ENCODE measurements around the gene PERM1.

PERM1 gene

DNA sequence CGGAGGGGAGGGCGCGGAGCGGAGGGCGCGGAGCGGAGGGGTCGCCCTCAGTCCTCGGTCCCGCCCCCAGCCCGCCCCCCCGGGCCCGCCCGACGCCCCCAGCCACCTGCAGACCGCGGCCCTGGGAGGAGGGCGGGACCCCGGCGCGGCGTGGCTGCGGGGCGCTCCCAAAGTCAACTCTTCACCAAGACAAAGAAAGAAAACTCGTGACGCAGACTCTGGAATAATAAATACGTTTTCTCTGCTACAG lies 16.8 kb upstream of the PERM1 start:
- Histone ChIP-seq H3K79me2 (ENCODE audit: control insufficient read depth, low read length) (no peaks in the 10 kb centered on the region), H3K4me2 (ENCODE audit: low read length) (no peak overlapping the region), H3K27me3 (ENCODE audit: control insufficient read depth, low read length) (peaks cover 18% of the 10 kb centered on the region), H3K36me3 (ENCODE audit: control insufficient read depth, low read length) (no peaks in the 10 kb centered on the region), H4K20me1 (ENCODE audit: control insufficient read depth, insufficient read depth, low read depth, low read length) (no peaks in the 10 kb centered on the region), H3K27ac (ENCODE audit: low read depth, low read length) (no peak overlapping the region), H3K9me3 (ENCODE audit: control insufficient read depth, insufficient read depth, low read length) (no peaks in the 10 kb centered on the region), H3K4me3 (ENCODE audit: low read length) (no peak overlapping the region), H3K4me1 (ENCODE audit: control insufficient read depth, low read length) (peaks cover 3% of the 10 kb centered on the region; the same call in 1 of the 2 replicates), H3K9me2 (replicated peaks; ENCODE audit: control insufficient read depth, low read length) (no peaks in the 10 kb centered on the region), H3F3A (ENCODE audit: control insufficient read depth, insufficient read depth) (no peaks in the 10 kb centered on the region)
- TF ChIP-seq CTCF (IDR thresholded peaks at IDR 0.05; ENCODE audit: low read depth, low read length, poor library complexity, severe bottlenecking) = no peak
- TF ChIP-seq EZH2phosphoT487 (IDR thresholded peaks at IDR 0.05; ENCODE audit: borderline replicate concordance, low read length) = no peak

GRCh38 chr1:997993-998744 lies 16.3 kb upstream of the PERM1 start:
- Histone ChIP-seq H3K27me3 (ENCODE audit: control insufficient read depth, low read length) (peaks cover 13% of the 10 kb centered on the region), H3K4me1 (ENCODE audit: control insufficient read depth, low read length) (peaks cover 3% of the 10 kb centered on the region; the same call in 1 of the 2 replicates), H3K9me3 (ENCODE audit: control insufficient read depth, insufficient read depth, low read length) (no peaks in the 10 kb centered on the region), H4K20me1 (ENCODE audit: control insufficient read depth, insufficient read depth, low read depth, low read length) (no peaks in the 10 kb centered on the region), H3K36me3 (ENCODE audit: control insufficient read depth, low read length) (no peaks in the 10 kb centered on the region), H3K4me2 (ENCODE audit: low read length) (no peak overlapping the region), H3F3A (ENCODE audit: control insufficient read depth, insufficient read depth) (no peaks in the 10 kb centered on the region), H3K27ac (ENCODE audit: low read depth, low read length) (no peak overlapping the region), H3K4me3 (ENCODE audit: low read length) (no peak overlapping the region), H3K79me2 (ENCODE audit: control insufficient read depth, low read length) (no peaks in the 10 kb centered on the region), H3K9me2 (replicated peaks; ENCODE audit: control insufficient read depth, low read length) (no peaks in the 10 kb centered on the region)
- TF ChIP-seq EZH2phosphoT487 (IDR thresholded peaks at IDR 0.05; ENCODE audit: borderline replicate concordance, low read length) = no peak
- TF ChIP-seq CTCF (IDR thresholded peaks at IDR 0.05; ENCODE audit: low read depth, low read length, poor library complexity, severe bottlenecking) = no peak

DNA sequence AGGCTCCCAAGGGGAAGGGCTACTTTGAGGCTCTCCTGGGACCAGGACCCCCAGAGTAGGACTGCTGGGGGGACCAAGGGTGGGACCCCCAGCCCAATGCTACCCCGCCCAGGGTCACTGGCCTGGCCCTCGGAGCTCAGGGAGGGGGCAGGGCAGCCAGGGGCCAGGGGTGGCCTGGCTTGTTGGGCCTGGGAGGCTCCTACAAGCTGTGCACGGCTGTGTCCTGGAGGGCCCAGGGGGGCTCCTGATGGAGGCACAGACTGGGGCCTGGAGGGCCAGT lies 15.8 kb upstream of the PERM1 start:
- Histone ChIP-seq H3F3A (ENCODE audit: control insufficient read depth, insufficient read depth) (no peaks in the 10 kb centered on the region), H3K36me3 (ENCODE audit: control insufficient read depth, low read length) (no peaks in the 10 kb centered on the region), H3K4me3 (ENCODE audit: low read length) (no peak overlapping the region), H3K79me2 (ENCODE audit: control insufficient read depth, low read length) (no peaks in the 10 kb centered on the region), H3K27ac (ENCODE audit: low read depth, low read length) (no peak overlapping the region), H3K4me2 (ENCODE audit: low read length) (no peak overlapping the region), H3K9me3 (ENCODE audit: control insufficient read depth, insufficient read depth, low read length) (no peaks in the 10 kb centered on the region), H3K4me1 (ENCODE audit: control insufficient read depth, low read length) (peaks cover 3% of the 10 kb centered on the region; the same call in 1 of the 2 replicates), H4K20me1 (ENCODE audit: control insufficient read depth, insufficient read depth, low read depth, low read length) (no peaks in the 10 kb centered on the region), H3K9me2 (replicated peaks; ENCODE audit: control insufficient read depth, low read length) (no peaks in the 10 kb centered on the region), H3K27me3 (ENCODE audit: control insufficient read depth, low read length) (peaks cover 8% of the 10 kb centered on the region)
- TF ChIP-seq EZH2phosphoT487 (IDR thresholded peaks at IDR 0.05; ENCODE audit: borderline replicate concordance, low read length) = no peak
- no peak for TF ChIP-seq CTCF (IDR thresholded peaks at IDR 0.05; ENCODE audit: low read depth, low read length, poor library complexity, severe bottlenecking)

Data from DOHH2 (cell line).